ENCODE results near the gene LAMB1.

Gene LAMB1

GRCh38 chr7:107943018-107943417 lies 59.9 kb downstream of the LAMB1 start:
- no peak overlapping the region for H3K4me3 ChIP-seq (ENCODE audit: low read depth, low read length)
- DNase-seq (ENCODE audit: low read depth) = no peak
- no peak for TF ChIP-seq CTCF (conservative IDR thresholded peaks at IDR 0.05; ENCODE audit: low read depth, low read length)

DNA sequence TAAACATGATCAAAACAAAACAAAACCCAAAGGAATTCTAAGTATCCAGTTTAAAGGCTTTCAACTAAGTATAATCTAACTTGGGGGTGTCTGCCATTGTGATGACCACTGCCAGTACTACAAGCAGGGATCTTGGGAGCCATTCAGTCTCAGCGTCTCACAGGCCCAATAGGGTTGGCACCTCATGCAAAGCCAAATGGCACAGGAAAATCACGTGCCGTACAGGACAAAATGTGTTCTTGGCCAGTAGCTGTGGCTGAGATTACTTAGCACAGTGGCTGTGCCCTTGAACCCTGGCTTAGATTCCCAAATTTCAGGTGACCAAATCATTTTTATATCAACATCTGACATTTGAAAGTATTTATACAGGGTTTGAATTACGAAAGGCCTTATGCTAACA lies 62.0 kb downstream of the LAMB1 start:
- no peak for TF ChIP-seq CTCF (conservative IDR thresholded peaks at IDR 0.05; ENCODE audit: low read depth, low read length)
- no peak overlapping the region for H3K4me3 ChIP-seq (ENCODE audit: low read depth, low read length)
- no peak for DNase-seq (ENCODE audit: low read depth)

DNA sequence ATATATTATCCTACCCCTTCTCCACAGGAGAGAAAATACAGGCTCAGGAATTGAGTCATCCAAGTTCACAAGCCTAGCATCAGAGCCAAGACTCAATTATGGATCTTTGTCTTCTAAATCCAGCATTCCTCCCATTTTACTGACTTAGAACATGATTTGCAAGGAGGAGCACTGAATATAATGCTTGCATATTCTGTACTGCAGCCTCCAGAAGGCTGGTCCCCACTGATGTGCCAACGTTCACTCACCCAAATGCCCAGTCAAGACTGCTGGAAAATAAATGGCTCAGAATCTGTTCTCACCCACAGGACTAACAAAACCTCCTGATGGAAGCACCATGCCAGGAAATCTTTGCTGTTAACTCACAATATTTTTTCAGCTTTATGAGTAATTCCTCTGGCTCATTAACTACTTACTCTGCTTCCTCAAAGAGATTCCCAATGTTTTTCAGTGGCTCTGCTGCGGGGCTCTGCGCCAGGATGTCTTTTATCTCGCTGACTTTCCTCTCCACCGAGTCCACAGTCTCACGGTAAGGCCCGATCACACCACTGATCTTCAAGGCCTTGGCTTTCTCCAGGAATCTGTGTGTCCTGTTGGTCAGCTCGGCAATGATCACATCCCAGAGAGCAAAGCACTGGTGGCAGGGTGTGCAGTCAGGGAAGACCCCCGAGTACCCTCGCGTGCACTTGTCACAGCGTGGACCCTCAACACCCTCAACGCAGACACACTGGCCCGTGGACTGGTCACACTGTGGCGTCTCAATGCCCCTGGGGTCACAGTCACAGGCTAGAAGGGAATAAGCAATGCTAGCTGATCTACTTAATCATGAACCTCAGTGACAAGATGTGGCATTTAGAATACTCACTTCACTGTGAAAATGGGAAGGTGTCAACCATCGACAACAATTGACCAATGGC lies 63.1 kb downstream of the LAMB1 start:
- TF ChIP-seq CTCF (conservative IDR thresholded peaks at IDR 0.05; ENCODE audit: low read depth, low read length) = no peak
- no peak overlapping the region for H3K4me3 ChIP-seq (ENCODE audit: low read depth, low read length)
- DNase-seq (ENCODE audit: low read depth) = peak; percentile 51

DNA sequence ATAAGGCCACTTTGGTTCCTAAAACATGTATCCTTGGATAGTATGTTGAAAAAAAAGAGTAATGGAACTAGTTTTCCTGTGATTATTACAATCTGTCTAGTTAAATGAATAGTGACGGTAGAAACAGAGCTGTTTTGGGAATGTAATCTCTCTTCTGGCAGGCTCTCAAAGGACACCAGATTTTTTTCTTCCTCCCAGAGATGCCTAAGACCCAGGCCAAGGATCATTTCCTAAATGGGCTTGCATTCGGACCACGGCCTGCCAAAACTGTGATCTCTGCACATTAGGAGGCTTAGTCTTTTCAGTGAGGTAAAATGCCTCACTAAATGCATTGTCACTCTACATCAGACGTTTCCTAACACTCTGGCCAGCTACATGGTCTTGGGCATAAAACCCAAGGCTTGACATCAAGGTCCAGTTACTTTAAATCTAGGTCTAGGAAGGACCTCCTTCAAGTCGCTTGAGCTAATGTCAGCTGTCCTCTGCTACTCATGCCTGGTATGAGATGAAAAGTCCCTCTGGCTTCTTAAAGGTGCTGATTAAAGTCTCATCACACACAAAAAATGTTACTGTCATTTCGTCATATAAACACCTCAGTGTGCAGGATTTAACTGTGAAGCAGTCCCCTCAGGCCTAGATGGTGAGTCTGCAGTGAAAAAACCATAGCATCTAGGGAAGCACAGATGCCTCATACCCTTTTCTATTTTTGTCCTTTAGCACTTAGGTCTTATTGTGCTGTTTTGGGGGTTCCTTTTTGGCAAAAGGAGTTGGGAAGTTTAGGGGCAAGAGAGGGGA lies 64.3 kb downstream of the LAMB1 start:
- DNase-seq (ENCODE audit: low read depth) = no peak
- no peak for TF ChIP-seq CTCF (conservative IDR thresholded peaks at IDR 0.05; ENCODE audit: low read depth, low read length)
- no peak overlapping the region for H3K4me3 ChIP-seq (ENCODE audit: low read depth, low read length)

GRCh38 chr7:107937531-107937930 lies 65.4 kb downstream of the LAMB1 start:
- H3K4me3 ChIP-seq (ENCODE audit: low read depth, low read length) = no peak overlapping the region
- DNase-seq (ENCODE audit: low read depth) = peak; percentile 52
- no peak for TF ChIP-seq CTCF (conservative IDR thresholded peaks at IDR 0.05; ENCODE audit: low read depth, low read length)

- no peak overlapping the region for H3K4me3 ChIP-seq (ENCODE audit: low read depth, low read length)
- no peak for TF ChIP-seq CTCF (conservative IDR thresholded peaks at IDR 0.05; ENCODE audit: low read depth, low read length)
- DNase-seq (ENCODE audit: low read depth) = no peak
Observed at GRCh38 chr7:107936312-107936711, 66.6 kb downstream of the LAMB1 start.

Data from choroid plexus epithelial cell (primary cell).